ENCODE results near the gene VILL. TPM values are rescaled to one million over a fixed set of nuclear protein-coding genes. Genes with fewer than 3 reads are reported as not detected.

The VILL gene
- 10 to 100 TPM in 2 of 12 donors, 1 to 10 TPM in 9, not detected in 1; 4.4 to 24.2 (median 5.9) TPM for polyA plus RNA-seq (ENCODE audit: insufficient read length in 12 of 12)
- long read RNA-seq, donor 1, full-length matches to known transcripts: 4 of 41 reads
- long read RNA-seq, donor 1, partial matches to known transcripts: 37 of 41 reads
- long read RNA-seq, donor 1, other reads (novel, unspliced or antisense): 0 of 41 reads
- long read RNA-seq, donor 2: 0 reads
- long read RNA-seq, donor 3: 0 reads
- long read RNA-seq, donor 4: 0 reads
- long read RNA-seq, donor 5: 0 reads
- long read RNA-seq, donor 6: 0 reads
- long read RNA-seq, donor 7: 0 reads
- long read RNA-seq, donor 8: 0 reads
- long read RNA-seq, donor 9: 0 reads
- long read RNA-seq, donor 10: 0 reads
- long read RNA-seq, donor 11: 0 reads

DNA sequence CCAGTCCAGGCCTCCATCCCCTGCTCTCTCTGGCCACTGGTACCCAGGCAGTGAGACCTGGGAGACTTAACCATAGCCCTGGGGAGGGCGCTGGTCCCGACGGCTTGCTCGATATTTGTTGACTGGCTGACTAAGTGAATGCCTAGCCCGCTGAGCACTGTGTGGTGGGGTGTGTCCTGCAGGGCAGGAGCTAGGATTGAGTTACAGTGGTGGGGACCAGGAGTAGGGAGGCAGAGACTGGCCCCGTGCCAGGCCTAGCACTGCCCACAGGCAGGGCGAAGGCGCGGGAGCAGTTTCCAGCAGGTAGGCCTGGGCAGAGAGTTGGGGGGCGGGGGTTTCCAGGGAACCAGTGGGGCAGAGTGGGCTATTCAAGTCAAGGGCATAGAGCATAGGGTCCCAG is at the start of gene VILL:
VILL (plus strand) TSS at position 260 of the 400 bp plus-strand sequence. CDS start 2,887 bp downstream, outside the sequence.
- no peak for DNase-seq

DNA sequence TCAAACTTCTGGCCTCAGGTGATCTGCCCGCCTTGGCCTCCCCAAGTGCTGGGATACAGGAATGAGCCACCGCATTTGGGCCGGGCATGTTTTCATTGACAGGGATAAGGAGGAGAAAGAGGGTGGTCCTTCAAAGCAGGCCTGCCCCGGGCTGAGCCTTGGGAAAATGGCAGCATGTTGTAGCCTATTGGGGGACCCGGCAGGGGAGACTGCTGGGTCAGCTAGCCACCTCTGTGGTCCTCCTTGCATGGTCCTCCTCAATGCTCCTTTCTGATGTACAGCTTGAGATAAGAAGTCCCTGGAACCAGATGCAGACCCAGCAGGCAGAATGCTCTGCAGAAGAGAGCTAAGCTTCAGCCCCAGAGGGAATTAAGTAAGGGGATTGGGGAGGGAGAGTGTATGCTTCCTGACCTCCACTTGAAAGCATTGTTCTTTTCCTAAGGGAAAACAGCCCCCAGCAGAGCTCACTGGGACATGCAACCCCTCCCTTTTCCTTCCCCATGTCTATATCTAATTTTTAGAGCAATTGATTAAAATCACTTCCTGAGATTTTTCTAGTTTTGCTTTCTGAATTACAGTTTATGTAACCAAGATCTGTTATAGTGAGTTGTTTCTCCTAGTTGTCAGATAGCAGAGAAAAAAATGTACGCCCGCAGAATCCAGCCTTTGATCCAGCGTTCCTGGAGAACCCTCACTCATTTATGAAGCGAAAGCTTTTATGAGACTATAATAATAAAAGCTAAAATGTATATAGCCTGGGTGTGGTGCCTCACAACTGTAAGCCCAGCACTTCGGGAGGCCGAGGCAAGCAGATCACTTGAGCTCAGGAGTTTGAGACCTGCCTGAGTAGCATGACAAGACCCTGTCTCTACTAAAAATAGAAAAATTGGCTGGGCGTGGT is 48.7 kb upstream of the VILL start:
- DNase-seq: no peak

GRCh38 chr3:37942646-37943045 is 47.9 kb upstream of the VILL start:
- no peak for DNase-seq

- DNase-seq: no peak
These were observed 47.5 kb upstream of the VILL start for GRCh38 chr3:37943126-37943525.

DNA sequence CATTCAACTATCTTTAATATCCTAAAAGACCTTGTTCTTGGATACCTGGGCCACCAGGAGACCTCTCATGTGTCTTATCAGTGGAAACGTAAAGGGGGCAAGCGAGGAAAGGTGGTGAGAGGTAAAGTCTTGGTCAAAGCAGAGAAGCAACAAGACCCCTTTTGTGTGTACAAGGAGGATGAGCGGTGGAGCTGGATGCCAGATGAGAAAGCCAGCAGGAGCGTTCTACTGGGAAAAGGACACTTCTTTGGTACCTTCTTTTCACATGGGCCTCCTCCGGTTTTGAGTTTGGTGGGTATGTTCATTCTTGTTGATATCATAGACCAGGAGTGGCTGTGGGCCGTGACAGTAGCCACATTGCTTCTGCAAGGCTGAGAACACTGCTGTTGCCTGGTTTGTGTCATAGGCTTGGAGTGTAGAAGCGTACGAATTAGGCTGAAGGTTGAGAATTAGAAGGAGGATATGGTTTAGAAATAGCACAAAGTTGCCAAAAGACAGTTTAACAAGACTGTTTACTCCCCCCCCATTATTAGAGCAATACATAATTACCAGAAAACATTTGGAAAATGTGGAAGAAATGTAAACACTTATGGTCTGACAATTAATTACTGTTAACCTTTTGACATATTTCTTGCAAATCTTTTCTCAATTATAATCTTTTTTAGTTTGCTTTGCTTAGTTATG is 46.8 kb upstream of the VILL start:
- DNase-seq: no peak

DNA sequence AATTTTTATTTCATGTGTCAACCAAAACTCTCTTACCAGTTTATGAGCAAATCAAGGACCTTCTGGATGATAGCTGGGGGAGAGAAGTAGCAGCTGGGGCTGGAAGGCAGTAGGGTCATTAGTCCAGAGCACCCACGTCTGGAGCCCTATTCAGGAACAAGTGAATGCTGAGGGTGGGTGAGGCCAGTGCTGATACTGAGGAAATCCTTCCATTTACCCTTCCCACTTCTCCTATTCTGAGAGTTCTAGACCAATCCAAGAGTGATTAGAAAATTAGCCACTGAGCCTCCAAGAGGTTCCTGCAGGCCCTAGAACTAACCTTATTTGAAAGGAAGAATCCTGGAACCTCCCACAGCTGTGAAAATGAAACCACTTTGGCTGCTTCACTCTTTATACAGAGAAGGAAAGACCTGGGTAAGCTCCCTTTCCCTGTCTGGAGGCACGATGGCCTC is 46.2 kb upstream of the VILL start:
- DNase-seq: no peak

DNA sequence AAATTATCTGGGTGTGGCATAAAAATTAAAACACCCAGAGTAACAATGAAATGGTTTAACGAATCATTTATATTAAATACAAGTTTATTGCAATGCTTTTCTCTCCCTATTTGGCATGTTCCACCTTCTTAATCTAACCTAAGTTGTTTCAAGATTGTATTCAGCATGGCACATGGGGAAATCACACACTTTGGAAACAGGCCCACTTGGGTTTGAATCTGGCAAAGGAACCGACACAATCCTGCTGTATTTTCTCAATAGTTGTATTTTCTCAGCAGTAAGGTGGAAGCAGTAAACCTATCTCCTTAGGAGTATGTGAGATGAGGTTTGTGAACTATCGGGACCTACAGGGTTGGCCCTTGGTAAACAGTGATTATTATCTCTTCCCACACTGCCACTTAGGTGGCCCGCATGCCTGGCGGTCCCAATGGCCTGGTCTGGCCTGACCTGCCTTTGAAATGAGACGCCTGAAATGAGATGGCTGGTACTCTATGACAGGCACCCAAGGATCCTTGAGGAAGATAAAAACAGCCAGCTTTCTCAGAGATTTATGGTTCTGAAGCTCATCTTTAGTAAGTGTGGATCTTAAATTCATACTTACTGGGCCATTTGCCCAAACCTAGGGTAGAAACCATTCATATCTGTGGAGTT is 45.3 kb upstream of the VILL start:
- DNase-seq: no peak

GRCh38 chr3:37945807-37946530 is 44.6 kb upstream of the VILL start:
- DNase-seq: no peak

GRCh38 chr3:37946531-37946889 is 44.1 kb upstream of the VILL start:
- DNase-seq: no peak

- DNase-seq: peak; percentile 58
These were observed 40.7 kb upstream of the VILL start for GRCh38 chr3:37949866-37950265.

- no peak for DNase-seq
These were observed 38.0 kb upstream of the VILL start for GRCh38 chr3:37952564-37952963.

GRCh38 chr3:37953226-37953625 is 37.4 kb upstream of the VILL start:
- no peak for DNase-seq

- DNase-seq: no peak
These were observed 36.7 kb upstream of the VILL start for GRCh38 chr3:37953707-37954394.

GRCh38 chr3:37954881-37955280 is 35.7 kb upstream of the VILL start:
- no peak for DNase-seq

GRCh38 chr3:37955918-37956707 is 34.5 kb upstream of the VILL start:
- no peak for DNase-seq

- DNase-seq: no peak
These were observed 33.7 kb upstream of the VILL start for GRCh38 chr3:37956723-37957538.

GRCh38 chr3:37957539-37957936 is 33.0 kb upstream of the VILL start:
- no peak for DNase-seq

DNA sequence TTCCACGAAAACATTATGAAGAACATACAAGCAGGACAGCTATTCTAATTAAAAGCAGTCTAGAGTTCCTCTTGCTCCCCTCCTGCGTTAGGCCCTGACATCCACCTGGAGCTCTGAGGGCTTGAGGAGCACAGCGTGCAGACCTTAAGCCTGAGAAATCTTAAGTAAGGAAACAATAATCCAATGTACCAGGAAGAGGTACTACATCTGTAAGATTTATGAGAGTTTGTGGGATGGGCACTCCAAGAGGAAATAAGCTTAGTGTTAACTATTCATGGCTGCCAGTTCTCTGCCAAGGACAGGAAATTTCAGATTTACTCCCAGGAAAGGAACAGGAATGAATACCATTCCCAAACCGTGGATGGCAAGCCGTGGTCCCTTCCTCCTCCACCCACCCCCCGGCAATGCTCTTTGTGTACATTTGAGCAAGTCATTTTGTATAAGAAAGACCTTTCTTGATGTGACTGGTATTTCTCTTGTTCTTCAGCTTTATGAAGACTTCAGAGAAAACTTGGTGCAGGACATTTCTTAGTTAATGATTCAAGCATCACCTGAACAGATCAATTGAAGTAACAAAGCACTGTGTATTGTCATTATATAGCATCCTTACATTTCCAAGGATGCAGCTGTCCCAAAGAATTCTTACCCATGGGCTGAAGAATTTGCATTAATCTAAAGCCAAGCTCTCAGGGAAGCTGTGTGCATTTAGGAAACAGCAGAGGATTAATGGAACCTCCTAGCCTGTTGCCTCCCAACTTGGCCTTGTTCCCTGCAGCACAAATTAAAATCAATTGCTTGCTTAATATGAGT is 28.8 kb upstream of the VILL start:
- DNase-seq: no peak
